OCI-LY3 (cell line): ENCODE measurements around the gene EPHB2.

Experiments used
- H2AFZ ChIP-seq: fragments of 200-600, 300-600 bp; shearing (Covaris generic); 2 replicates; pipeline ENCODE4 v1.6.0; 2014; ENCODE audit warnings: antibody characterized with exemption, low read depth, low read length
- H3K27ac ChIP-seq: fragments of 200-600, 300-600 bp; sonication (generic); 2 replicates; pipeline ENCODE4 v1.5.1; 2014; ENCODE audit warnings: mild to moderate bottlenecking, low read length, moderate library complexity, mixed read lengths
- H3K27me3 ChIP-seq: fragments of 200-600, 300-600 bp; sonication (generic); 2 replicates; pipeline ENCODE4 v1.6.1; 2014; ENCODE audit warnings: low read depth, low read length, mixed read lengths
- H3K36me3 ChIP-seq: fragments of 200-600, 300-600 bp; sonication (generic); replicated peaks from 2 replicates; pipeline ENCODE3; 2014; ENCODE audit warnings: low read depth, low read length, mixed read lengths
- H3K4me1 ChIP-seq: fragments of 300-600, 200-600 bp; sonication (generic); 2 replicates; pipeline ENCODE4 v1.6.1; 2014; ENCODE audit warnings: low read length, mixed read lengths
- H3K4me2 ChIP-seq: fragments of 200-600, 300-600 bp; sonication (generic); 2 replicates; pipeline ENCODE4 v1.6.1; 2014; ENCODE audit warnings: low read length, mixed read lengths
- H3K4me3 ChIP-seq: fragments of 300-600, 200-600 bp; sonication (generic); 2 replicates; pipeline ENCODE4 v1.5.1; 2014; ENCODE audit warnings: antibody characterized with exemption, mild to moderate bottlenecking, low read length, moderate library complexity
- H3K79me2 ChIP-seq: fragments of 300-600, 200-600 bp; shearing (Covaris generic); 2 replicates; pipeline ENCODE4 v1.6.1; 2014; ENCODE audit warnings: mild to moderate bottlenecking, low read length, mixed read lengths
- H3K9ac ChIP-seq: fragments of 300-600, 200-600 bp; shearing (Covaris generic); 2 replicates; pipeline ENCODE4 v1.6.0; 2014; ENCODE audit warnings: mild to moderate bottlenecking, low read length, moderate library complexity
- H3K9me3 ChIP-seq: fragments of 200-600, 300-600 bp; shearing (Covaris generic); 2 replicates; pipeline ENCODE4 v1.6.1; 2014; ENCODE audit warnings: low read length, mixed read lengths; ENCODE audit not compliant: insufficient read depth
- H4K20me1 ChIP-seq: fragments of 200-600, 300-600 bp; sonication (generic); 2 replicates; pipeline ENCODE4 v1.6.1; 2016; ENCODE audit warnings: low read length, mixed read lengths; ENCODE audit not compliant: insufficient read depth
- CTCF ChIP-seq: fragments of 200-600, 300-600 bp; sonication (generic); IDR thresholded peaks from 2 replicates; pipeline ENCODE4 v1.5.1; 2014; ENCODE audit warnings: antibody characterized with exemption, low read length, low read depth
- EZH2phosphoT487 ChIP-seq: fragments of 200-600 bp; shearing (Covaris generic); IDR thresholded peaks from 2 replicates; pipeline ENCODE4 v1.6.1; 2018; ENCODE audit warnings: antibody characterized with exemption, mixed run types, low read depth

Gene EPHB2

GRCh38 chr1:22884806-22885530 is 174.3 kb downstream of the EPHB2 start:
- Histone ChIP-seq H3K9me3 (no peaks in the 10 kb centered on the region), H3K27ac (no peak overlapping the region), H3K4me3 (no peak overlapping the region)

GRCh38 chr1:22886211-22886610 is 175.6 kb downstream of the EPHB2 start:
- TF ChIP-seq EZH2phosphoT487 (no peak), CTCF (no peak)
- H3K4me2 ChIP-seq: no peak overlapping the region

More at GRCh38 chr1:22884806-22885530, 174.3 kb downstream of the EPHB2 start:
- H3K9ac ChIP-seq: no peak overlapping the region
- no peaks in the 10 kb centered on the region for H3K79me2 ChIP-seq
- H3K27me3 ChIP-seq: no peaks in the 10 kb centered on the region
- H2AFZ ChIP-seq: no peak overlapping the region
- no peaks in the 10 kb centered on the region for H4K20me1 ChIP-seq
- H3K36me3 ChIP-seq: no peaks in the 10 kb centered on the region
- no peaks in the 10 kb centered on the region for H3K4me1 ChIP-seq
- TF ChIP-seq CTCF (no peak), EZH2phosphoT487 (no peak)
- H3K4me2 ChIP-seq: no peak overlapping the region

GRCh38 chr1:22887491-22887890 is 176.9 kb downstream of the EPHB2 start:
- Histone ChIP-seq H3K9me3 (no peaks in the 10 kb centered on the region), H3K79me2 (no peaks in the 10 kb centered on the region), H2AFZ (no peak overlapping the region), H3K4me1 (no peaks in the 10 kb centered on the region), H3K9ac (no peak overlapping the region), H3K27me3 (no peaks in the 10 kb centered on the region), H3K4me3 (no peak overlapping the region), H3K36me3 (no peaks in the 10 kb centered on the region), H3K27ac (no peak overlapping the region), H4K20me1 (no peaks in the 10 kb centered on the region), H3K4me2 (no peak overlapping the region)
- no peak for TF ChIP-seq CTCF
- no peak for TF ChIP-seq EZH2phosphoT487

More at GRCh38 chr1:22886211-22886610, 175.6 kb downstream of the EPHB2 start:
- Histone ChIP-seq H2AFZ (no peak overlapping the region), H4K20me1 (no peaks in the 10 kb centered on the region), H3K36me3 (no peaks in the 10 kb centered on the region), H3K4me1 (no peaks in the 10 kb centered on the region), H3K79me2 (no peaks in the 10 kb centered on the region), H3K9me3 (no peaks in the 10 kb centered on the region), H3K27me3 (no peaks in the 10 kb centered on the region), H3K9ac (no peak overlapping the region), H3K4me3 (no peak overlapping the region), H3K27ac (no peak overlapping the region)

GRCh38 chr1:22888320-22889075 is 177.9 kb downstream of the EPHB2 start:
- Histone ChIP-seq H3K27ac (no peak overlapping the region), H3K9ac (no peak overlapping the region), H3K9me3 (no peaks in the 10 kb centered on the region), H3K27me3 (no peaks in the 10 kb centered on the region), H4K20me1 (no peaks in the 10 kb centered on the region), H3K4me1 (no peaks in the 10 kb centered on the region), H3K79me2 (no peaks in the 10 kb centered on the region), H2AFZ (no peak overlapping the region), H3K4me3 (no peak overlapping the region), H3K36me3 (no peaks in the 10 kb centered on the region), H3K4me2 (no peak overlapping the region)
- TF ChIP-seq EZH2phosphoT487 (no peak), CTCF (no peak)
